GM23248 (cell line): Measurements from ENCODE around the gene WNT9A.

Experiments
- EZH2 ChIP-seq: fragments of 200-600 bp; sonication (generic); IDR thresholded peaks from 2 replicates; pipeline ENCODE4 v1.6.1; 2018; ENCODE audit warnings: antibody characterized with exemption, mild to moderate bottlenecking; ENCODE audit not compliant: insufficient read depth, poor library complexity, severe bottlenecking
- EZH2phosphoT487 ChIP-seq: fragments of 200-600 bp; sonication (generic); IDR thresholded peaks from 2 replicates; pipeline ENCODE4 v1.6.1; 2018; ENCODE audit warnings: antibody characterized with exemption, moderate library complexity, mild to moderate bottlenecking, low read depth; ENCODE audit not compliant: insufficient read depth

DNA sequence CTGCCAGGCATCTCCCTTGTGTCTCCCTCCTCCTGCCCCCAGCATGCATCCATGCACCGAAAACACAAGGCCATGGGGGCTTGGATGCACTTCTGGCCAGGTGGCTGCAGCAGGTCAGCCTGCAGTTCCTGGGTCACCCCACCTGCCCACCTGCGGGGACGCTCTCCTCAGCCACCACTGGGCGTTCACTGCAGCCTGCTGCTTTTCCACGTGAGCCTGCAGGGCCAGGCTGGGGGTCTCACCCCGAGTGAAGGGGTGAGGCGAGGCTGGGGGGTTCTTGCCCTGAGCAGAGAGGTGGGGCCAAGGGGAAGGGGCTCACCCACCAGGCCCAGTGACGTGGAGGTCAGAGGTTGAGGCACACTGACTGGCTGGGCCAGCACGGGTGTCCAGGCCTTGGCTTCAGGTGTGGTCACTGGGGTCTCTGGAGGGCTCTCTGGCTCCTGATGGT lies 64.6 kb downstream of the WNT9A start:
- TF ChIP-seq EZH2 (no peak), EZH2phosphoT487 (no peak)
